LNCAP (cell line): ENCODE results near the gene SLC6A4.

ENCODE experiments used
- CTCF ChIP-seq: fragments of 450-650 bp; IDR thresholded peaks from 2 replicates; pipeline ENCODE4 v1.5.1; 2017; ENCODE audit warnings: mild to moderate bottlenecking

SLC6A4 gene

GRCh38 chr17:30165960-30166359, 69.5 kb downstream of the SLC6A4 start:
- no peak for TF ChIP-seq CTCF

- TF ChIP-seq CTCF, result no peak
Observed at GRCh38 chr17:30165147-30165546, 70.3 kb downstream of the SLC6A4 start.

DNA sequence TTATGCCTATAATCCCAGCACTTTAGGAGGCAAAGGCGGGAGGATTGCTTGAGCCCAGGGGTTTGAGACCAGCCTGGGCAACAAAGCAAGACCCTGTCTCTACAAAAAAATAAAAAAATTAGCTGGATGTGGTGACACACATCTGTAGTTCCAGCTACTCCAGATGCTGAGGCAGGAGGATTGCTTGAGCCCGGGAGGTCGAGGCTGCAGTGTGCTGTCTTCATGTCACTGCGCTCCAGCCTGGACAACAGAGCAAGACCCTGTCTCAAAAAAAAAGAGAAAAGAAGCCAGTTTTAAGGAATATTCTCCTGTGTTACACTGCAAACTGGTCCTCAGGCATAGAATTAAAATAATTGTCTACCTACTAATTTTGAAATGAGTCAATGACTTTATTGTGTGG, 71.0 kb downstream of the SLC6A4 start:
- TF ChIP-seq CTCF, result no peak

GRCh38 chr17:30161601-30162000, 73.9 kb downstream of the SLC6A4 start:
- TF ChIP-seq CTCF, result no peak

- no peak for TF ChIP-seq CTCF
Observed at GRCh38 chr17:30160419-30161172, 74.9 kb downstream of the SLC6A4 start.

DNA sequence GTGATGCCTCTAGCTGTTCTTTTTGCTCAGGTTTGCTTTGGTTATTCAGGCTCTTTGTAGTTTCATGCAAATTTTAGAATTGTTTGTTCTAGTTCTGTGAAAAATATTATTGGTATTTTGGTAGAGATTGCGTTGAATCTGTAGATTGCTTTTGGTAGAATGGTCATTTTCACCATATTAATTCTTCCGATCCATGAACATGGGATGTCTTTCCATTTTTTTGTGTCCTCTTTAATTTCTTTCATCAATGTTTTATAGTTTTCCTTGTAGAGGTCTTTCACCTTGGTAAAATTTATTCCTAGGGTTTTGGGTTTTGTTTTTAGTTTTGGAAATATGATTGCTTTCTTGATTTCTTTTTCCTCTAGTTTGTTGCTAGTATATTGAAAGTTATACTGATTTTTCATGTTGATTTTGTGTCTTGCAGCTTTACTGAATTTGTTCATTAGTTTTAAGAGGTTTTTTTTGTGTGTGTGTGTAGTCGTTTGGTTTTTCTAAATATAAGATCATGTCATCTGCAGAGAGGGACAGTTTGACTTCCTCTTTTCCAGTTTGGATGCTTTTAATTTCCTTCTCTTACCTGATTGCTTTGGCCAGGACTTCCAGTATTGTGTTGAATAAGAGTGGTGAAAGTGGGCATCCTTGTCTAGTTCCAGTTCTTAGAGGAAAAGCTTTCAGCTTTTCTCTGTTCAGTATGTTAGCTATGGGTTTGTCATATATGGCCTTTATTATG, 76.4 kb downstream of the SLC6A4 start:
- TF ChIP-seq CTCF, result no peak

- TF ChIP-seq CTCF, result no peak
Observed at GRCh38 chr17:30155389-30155788, 80.1 kb downstream of the SLC6A4 start.
